Frontal cortex (tissue), 4 donors: ENCODE data around the gene MUL1. TPM values are rescaled to one million over a fixed set of nuclear protein-coding genes. Genes with fewer than 3 reads are reported as not detected.

Source experiments
- DNase-seq, 2 donors: peaks; one replicate each; pipeline ENCODE4 v3.0.0; 2012; ENCODE audit warnings: low spot score in 2 of 2
- FAIRE-seq: peaks from 2 replicates; lab custom pipeline; 2012; peaks lifted over from hg19 to GRCh38; lab: Jason Lieb, UNC
- total RNA-seq: library from RNA; depleted of rRNA; stranded (reverse); fragments of >200 nt; gene quantifications from one replicate; pipeline ENCODE4 v1.2.3, GENCODE V29; 2014
- donor health status: control.
- donor health status: control.
- donor health status: control.

The MUL1 gene
- total RNA-seq, 1 donor from 2014 or later, result 17.5 TPM

GRCh38 chr1:20486457-20487235 is 21.3 kb downstream of the MUL1 start:
- FAIRE-seq (no peak), DNase-seq (peak; percentile 79 to 81)

- DNase-seq, result peak; percentile 90 to 94
- FAIRE-seq, result no peak
These were observed 22.2 kb downstream of the MUL1 start, which contains the start of gene CAMK2N1 for GRCh38 chr1:20485527-20486456. TSS of gene CAMK2N1 (minus strand) at chr1:20486210. CDS start at chr1:20485379, 831 bp downstream.

GRCh38 chr1:20484519-20485462 is 23.2 kb downstream of the MUL1 start:
- FAIRE-seq (no peak), DNase-seq (peak in 1 of 2 donors; percentile 54)

- DNase-seq (peak in 1 of 2 donors; percentile 59), FAIRE-seq (no peak)
These were observed 24.0 kb downstream of the MUL1 start for GRCh38 chr1:20483833-20484518.

GRCh38 chr1:20483098-20483832 is 24.7 kb downstream of the MUL1 start:
- no peak for FAIRE-seq
- DNase-seq, result no peak

GRCh38 chr1:20481643-20482498 is 26.1 kb downstream of the MUL1 start:
- DNase-seq, result no peak
- no peak for FAIRE-seq

- DNase-seq (no peak), FAIRE-seq (no peak)
These were observed 26.9 kb downstream of the MUL1 start for GRCh38 chr1:20480951-20481617.

GRCh38 chr1:20480243-20480944 is 27.6 kb downstream of the MUL1 start:
- DNase-seq, result peak in 1 of 2 donors; percentile 72
- FAIRE-seq, result no peak

- DNase-seq (no peak), FAIRE-seq (no peak)
These were observed 28.1 kb downstream of the MUL1 start for GRCh38 chr1:20479840-20480239.

- FAIRE-seq, result no peak
- no peak for DNase-seq
These were observed 29.8 kb downstream of the MUL1 start for GRCh38 chr1:20478057-20478635.

GRCh38 chr1:20477348-20478056 is 30.4 kb downstream of the MUL1 start:
- DNase-seq, result no peak
- no peak for FAIRE-seq

GRCh38 chr1:20476265-20477038 is 31.5 kb downstream of the MUL1 start:
- DNase-seq, result peak in 1 of 2 donors; percentile 56
- FAIRE-seq, result no peak

GRCh38 chr1:20474996-20475395 is 33.0 kb downstream of the MUL1 start:
- FAIRE-seq, result no peak
- no peak for DNase-seq

GRCh38 chr1:20474333-20474975 is 33.5 kb downstream of the MUL1 start:
- DNase-seq, result no peak
- FAIRE-seq, result no peak
